ENCODE measurements around the gene TGIF2LY. TPM values are rescaled to one million over a fixed set of nuclear protein-coding genes. Genes with fewer than 3 reads are reported as not detected.
"Not testable (repeated sequence)": the region's sequence is repeated elsewhere in the genome, so short reads cannot be mapped to it uniquely, and the experiment has no call there.

The TGIF2LY gene
- not detected for total RNA-seq
- long read RNA-seq, result 0 reads

DNA sequence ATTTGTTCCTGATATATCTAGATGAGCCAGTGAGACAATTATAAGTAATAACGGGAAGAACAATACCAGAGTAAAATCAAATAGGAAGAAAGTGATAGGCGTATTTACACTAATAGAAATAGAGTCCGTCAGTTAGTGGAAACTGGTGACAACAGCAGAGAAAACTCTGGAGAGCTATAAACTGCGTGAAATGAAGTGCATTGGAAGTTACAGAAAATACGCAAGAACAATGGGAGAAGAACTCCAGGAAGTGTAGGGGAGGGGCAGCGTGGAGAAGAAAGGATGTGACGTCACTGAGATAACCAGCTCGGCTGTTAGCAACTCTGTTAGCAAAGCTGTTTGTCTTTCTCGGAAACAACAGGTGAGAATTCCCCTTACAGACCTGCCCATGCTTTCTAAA lies at the start of gene TGIF2LY:
TGIF2LY (plus strand) TSS at position 301 of the 400 bp plus-strand sequence. CDS start 178 bp downstream, outside the sequence.
- H3K9me3 ChIP-seq; intact Hi-C loops (cut with DNase I); H3K4me3 ChIP-seq; H3K4me1 ChIP-seq; ATAC-seq; H3K27me3 ChIP-seq; DNase-seq; H3K27ac ChIP-seq; H3K36me3 ChIP-seq: not testable (repeated sequence)
- WGBS (ENCODE audit: insufficient coverage, low coverage, low lambda C conversion rate, missing lambda C conversion rate), result no CpG with 5 or more reads among the region's 9 CpGs

Small RNAs within 50 kb of the gene (small RNA-seq; reads per million reads assigned to genes)
- gene PRRC2CP1, result 0 reads per million in 2 experiments

Data from right lobe of liver (tissue), 6 donors.